ENCODE measurements around the gene ATP6V1F.
A peak's percentile ranks its signal among the peaks of the same experiment; 100 is the strongest.

ATP6V1F gene

DNA sequence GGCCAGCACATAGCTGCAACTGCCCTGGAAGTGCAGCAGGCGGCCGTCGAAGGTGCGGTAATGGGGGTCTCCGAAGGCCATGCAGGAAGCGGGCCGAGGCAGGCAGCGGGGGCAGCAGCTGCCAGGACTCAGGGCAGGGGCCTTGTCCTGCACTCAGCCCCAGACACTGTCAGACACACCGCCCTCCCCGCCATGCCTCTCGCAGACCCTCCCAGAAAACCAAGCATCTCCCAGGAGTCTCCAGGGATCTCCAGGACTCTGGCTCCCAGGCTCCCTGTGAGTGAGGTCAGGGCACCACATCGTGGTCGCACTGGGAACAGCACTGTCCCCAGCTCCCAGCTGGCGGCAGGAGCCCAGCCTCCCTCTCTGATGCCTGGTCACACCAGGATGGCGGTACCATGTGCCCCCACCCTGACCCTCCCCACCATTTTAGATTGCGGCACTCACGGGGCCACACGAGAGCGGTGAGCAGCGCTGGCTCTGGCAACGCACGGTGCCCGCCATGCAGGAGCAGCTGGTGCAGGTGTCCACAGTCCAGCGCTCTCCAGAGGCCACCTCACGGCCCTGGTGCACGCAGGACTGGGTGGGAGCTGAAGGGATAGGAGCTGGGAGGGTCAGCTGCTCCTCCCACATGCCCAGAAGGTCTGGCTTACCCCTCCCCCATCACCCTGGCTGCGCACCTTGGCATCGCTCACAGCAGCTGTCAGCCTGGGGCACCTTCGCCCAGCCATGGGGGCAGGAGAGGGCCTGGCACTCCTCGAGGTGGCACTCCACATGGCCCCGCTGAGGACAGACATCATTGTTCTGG lies 17.5 kb downstream of the ATP6V1F start:
- DNase-seq (ENCODE audit: low read depth in 1 of 2, low spot score in 1 of 2) = peak; percentile 74 to 93
- in situ Hi-C loops (cut with HindIII; ENCODE audit: low pct_unique_long_range_greater_than_20kb, low sequenced_read_pairs) = no loop called here
- no peak for TF ChIP-seq JUND (IDR thresholded peaks at IDR 0.05; ENCODE audit: low read depth)

DNA sequence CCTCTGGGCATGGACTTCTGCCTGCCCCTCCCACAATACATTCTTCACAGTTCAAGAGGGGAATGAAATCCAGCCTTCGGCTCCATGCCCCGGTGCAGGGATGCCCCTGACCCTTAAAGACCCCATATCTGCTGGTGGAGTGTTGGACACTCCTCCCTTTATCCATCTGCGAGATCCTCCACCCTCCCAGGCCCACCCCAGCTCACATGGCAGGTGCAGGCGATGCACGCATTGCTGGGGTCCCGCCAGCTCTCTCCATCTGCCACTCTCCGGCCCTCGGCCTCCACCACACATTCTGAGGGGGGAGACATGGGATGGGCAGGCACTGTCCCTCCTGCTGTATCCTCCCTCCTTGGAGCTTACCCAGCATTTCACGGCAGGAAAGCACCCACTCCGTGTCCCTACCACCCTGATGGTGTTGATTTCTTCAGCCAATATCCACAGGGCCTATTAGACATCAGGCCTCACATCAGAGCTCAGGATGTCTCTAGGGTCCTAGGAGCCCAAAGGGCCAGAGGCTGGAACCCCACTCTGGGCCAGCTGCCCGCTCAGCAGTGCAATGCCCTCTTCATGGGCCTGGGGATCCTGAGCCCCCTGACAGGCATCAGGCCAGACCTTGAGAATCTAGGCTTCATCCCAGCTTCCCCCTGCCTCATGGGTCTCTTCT lies 18.3 kb downstream of the ATP6V1F start:
- no peak for DNase-seq (ENCODE audit: low read depth in 1 of 2, low spot score in 1 of 2)
- no peak for TF ChIP-seq JUND (IDR thresholded peaks at IDR 0.05; ENCODE audit: low read depth)
- in situ Hi-C loops (cut with HindIII; ENCODE audit: low pct_unique_long_range_greater_than_20kb, low sequenced_read_pairs) = no loop called here

DNA sequence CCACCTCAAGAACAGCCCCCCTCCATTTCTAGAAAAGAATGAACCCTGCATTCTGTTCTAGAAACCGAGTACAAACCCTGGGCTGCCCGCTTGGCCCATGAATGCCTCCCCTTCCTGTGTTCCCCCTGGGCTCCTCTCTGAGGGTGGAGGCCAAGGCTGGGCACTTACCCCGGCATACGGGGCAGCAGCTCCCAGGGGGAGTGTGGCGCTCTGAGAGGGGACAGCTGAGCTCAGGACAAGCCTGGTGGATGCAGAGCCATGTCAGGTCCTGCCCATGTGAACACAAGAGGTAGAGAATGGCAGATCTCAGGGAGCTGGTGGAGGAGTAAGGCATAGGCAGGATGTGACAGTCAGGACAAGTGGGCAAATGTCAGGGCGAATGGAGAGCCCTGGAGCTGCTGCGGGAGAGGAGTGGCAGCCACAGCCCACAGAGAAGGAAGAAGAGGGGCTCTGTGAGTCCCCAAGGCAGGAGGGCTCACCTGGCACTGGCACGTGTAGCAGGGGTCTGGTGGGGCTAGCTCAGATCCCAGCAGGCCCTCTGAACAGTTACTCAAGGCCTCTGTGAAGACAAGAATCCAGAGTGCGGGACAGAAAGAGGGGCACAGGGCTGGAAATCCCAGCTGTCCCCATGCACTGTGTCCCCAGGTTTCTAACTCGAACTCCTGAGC lies 18.9 kb downstream of the ATP6V1F start:
- in situ Hi-C loops (cut with HindIII; ENCODE audit: low pct_unique_long_range_greater_than_20kb, low sequenced_read_pairs) = no loop called here
- no peak for DNase-seq (ENCODE audit: low read depth in 1 of 2, low spot score in 1 of 2)
- no peak for TF ChIP-seq JUND (IDR thresholded peaks at IDR 0.05; ENCODE audit: low read depth)

DNA sequence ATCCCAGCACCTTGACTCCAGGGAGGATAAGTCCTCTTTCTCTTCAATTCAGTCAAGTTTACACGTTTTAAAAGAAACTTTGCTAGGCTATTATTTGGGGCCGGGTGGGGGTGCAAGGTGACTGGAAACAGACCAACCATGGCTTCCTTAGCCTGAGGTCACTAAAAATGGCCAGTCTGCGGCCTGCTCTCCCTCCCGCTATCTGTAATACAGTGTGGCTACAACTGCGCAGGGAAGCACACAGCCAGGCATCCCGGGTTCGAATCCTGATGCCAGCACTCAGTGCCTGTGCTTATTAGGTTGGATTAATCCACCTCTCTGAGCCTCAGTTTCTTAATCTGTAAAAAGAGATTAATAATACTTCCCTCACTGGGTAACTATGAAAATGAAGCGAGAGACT lies 19.5 kb downstream of the ATP6V1F start:
- DNase-seq (ENCODE audit: low read depth in 1 of 2, low spot score in 1 of 2) = no peak
- TF ChIP-seq JUND (IDR thresholded peaks at IDR 0.05; ENCODE audit: low read depth) = no peak
- in situ Hi-C loops (cut with HindIII; ENCODE audit: low pct_unique_long_range_greater_than_20kb, low sequenced_read_pairs) = no loop called here

DNA sequence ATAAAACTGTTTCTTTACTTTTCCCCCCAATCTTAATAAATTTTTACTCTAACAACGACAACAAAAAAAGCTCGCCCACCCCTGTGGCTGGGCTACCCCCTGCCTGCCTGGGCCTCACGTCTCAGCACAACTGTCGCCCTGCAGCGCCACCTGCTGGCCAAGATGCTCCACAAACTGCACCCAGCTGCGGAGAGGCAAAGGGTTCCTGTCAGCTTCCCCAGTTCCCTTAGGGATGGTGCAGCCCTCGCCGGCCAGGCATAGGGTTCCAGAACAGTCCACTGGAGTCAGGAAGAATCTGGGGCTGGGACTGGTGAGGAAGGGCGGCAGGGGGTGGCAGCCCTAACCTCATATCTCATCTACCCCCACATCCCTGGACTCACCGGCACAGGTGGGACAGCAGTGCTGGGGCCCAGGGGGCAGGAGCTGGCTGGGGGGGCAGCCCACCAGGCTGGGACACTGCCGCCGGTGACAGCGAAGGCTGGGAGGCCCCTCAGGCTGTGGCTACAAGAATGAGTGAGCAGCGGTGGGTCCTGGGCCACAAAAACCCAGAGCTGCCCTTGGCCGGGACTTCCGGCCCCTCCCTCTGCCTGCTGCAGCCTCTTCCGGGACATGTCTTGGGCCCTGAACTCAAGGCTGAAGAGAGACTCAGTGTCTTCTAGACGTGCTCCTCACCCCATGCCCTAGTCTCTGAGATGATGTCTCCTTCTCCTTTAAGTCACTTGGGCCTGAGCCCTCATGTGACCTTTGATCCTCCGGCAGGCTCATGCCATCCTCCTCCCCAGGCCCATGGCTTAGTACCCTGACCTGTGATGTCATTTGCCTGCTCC lies 21.2 kb downstream of the ATP6V1F start:
- TF ChIP-seq JUND (IDR thresholded peaks at IDR 0.05; ENCODE audit: low read depth) = no peak
- DNase-seq (ENCODE audit: low read depth in 1 of 2, low spot score in 1 of 2) = peak; percentile 74 to 89
- in situ Hi-C loops (cut with HindIII; ENCODE audit: low pct_unique_long_range_greater_than_20kb, low sequenced_read_pairs) = no loop called here

DNA sequence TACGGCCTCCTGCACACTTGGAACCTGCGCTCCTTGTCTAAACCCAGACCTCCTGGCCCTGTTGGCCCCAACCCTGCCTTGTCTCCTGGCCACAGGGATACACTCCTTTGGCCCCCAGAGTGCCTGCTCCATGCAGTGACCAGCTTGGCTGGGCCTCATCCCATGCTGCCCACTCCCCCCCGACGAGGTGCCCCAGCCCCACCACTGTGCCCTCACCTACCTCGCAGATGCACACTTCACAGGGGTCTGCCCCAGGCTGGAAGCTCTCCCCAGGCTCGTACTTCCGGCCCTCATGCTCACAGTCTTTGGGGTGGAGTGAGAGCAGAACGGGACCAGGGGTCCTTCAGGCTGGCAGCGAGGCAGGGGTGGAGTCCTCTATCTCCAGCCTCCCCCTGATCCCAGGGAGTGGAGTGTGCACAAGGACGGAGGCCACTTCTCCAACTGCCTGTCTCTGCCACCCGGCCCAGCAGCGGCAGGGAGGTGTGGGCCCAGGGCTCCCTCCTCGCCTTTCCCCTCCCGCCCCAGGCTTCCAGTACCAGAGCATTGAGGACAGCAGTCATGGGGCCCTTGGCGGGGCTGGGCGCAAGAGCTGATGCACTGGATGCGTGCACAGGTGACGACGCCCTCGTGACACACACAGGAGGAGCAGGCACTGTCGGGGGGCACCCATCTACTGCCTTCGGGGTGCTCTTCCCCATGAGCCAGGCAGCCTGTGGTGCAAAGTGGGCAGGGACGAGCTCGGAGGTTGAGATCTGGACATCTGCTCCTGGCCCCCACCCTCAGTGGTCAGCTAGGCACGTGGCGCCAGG lies 22.1 kb downstream of the ATP6V1F start:
- no peak for TF ChIP-seq JUND (IDR thresholded peaks at IDR 0.05; ENCODE audit: low read depth)
- in situ Hi-C loops (cut with HindIII; ENCODE audit: low pct_unique_long_range_greater_than_20kb, low sequenced_read_pairs) = no loop called here
- no peak for DNase-seq (ENCODE audit: low read depth in 1 of 2, low spot score in 1 of 2)

DNA sequence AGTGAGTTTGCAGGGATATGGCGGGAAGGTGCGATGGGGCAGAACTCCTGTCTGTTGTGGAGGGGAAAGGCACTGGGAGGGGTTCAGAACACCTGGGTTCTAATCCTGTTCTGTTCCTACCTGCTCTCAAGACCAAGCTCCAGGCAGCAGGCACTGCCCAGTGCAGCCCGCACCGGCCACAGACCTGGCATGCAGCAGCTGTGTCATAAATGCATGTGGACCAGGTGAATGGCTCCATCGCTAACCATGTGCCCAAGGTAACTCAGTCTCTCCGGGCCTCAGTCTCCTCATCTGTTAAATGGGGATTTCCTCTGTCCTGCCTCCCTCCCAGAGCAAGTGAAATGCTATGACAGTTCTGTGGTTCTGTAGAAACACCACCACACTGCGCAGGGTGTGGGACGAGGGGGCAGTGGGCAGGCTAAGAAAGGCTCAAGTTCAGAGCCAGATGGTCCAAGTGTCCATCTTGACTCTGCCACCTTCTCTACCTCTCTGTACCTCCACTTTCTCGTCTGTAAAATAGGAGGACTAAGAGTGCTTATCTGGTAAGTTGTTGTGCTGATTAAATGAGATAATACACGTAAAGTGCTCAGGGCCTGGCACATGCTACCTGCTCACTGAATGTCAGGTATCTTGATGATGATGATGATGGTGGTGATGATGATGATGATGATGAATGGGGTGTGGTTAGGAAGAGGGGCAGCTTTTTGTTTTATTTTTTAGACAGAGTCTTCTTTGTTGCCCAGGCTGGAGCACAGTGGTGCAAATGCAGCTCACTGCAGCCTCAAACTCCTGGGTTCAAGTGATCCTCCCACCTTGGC lies 22.9 kb downstream of the ATP6V1F start:
- TF ChIP-seq JUND (IDR thresholded peaks at IDR 0.05; ENCODE audit: low read depth) = no peak
- no peak for DNase-seq (ENCODE audit: low read depth in 1 of 2, low spot score in 1 of 2)
- in situ Hi-C loops (cut with HindIII; ENCODE audit: low pct_unique_long_range_greater_than_20kb, low sequenced_read_pairs) = no loop called here

DNA sequence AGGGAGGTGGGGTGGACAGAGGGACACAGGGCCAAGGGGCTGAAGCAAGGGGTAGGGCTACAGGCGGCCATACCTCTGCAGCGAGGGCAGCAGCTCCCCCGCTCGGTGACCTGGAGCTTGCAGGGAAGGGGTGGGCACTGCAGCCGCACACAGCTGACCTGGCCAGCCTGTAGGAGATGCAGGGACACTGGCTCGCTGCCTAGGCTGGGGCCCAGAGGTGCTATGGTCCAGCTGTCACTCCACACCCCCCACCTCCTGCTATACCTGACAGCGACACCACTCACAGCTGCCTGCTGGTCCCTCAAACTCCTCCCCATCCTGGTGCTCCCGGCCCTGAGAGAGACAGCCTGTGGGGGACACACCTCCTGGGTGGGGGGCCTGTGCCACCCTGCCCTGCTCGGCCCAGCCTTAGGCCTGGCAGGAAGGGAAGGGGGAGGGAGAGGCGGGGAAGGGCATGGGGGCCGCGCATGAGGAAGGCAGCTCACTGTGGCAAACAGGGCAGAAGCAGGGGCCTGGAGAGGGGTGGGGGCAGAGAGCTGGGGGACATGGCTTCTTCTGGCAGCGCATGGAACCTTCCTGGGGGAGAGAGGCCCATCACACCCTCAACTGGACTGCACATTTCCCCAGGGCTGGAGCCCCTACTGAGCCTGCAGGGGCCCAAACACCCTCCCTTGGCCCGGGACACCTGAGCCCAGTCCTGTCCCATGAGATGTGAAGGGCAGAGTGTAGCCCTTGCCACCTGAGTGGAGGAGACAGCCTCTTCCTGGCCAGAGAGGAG lies 23.9 kb downstream of the ATP6V1F start:
- no peak for DNase-seq (ENCODE audit: low read depth in 1 of 2, low spot score in 1 of 2)
- TF ChIP-seq JUND (IDR thresholded peaks at IDR 0.05; ENCODE audit: low read depth) = no peak
- in situ Hi-C loops (cut with HindIII; ENCODE audit: low pct_unique_long_range_greater_than_20kb, low sequenced_read_pairs) = no loop called here

DNA sequence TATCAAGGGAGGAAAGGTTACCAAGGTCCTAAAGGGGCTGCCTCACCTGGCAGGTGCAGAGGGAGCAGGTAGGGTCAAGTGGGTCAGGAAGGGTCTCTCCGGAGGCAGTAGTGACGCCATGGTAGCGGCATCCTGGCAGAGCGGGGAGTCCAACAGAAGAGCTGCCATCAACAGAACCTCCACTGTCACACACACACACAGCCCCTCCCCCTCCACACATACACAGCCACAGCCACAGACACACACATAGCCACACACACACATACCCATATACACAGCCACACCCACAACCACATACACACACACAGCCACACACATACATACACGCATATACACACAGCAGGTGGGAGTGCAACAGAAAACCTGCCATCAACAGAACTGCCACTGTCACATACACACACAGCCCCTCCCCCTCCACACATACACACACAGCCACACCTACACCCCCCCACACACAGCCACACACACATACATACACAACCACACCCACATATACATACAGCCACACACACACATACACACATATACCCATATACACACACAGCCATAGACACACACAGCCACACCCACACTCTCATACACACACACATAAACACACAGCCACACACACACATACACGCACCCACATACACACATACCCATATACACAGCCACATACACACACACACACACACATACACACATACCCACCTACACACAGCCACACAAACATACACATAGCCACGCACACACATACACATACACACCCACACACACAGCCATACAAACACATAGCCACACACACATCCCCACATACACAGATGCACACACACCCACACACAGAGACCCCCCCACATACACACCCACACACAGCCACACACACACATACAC lies 24.7 kb downstream of the ATP6V1F start:
- no peak for TF ChIP-seq JUND (IDR thresholded peaks at IDR 0.05; ENCODE audit: low read depth)
- in situ Hi-C loops (cut with HindIII; ENCODE audit: low pct_unique_long_range_greater_than_20kb, low sequenced_read_pairs) = no loop called here

More for the DNA sequence above, 24.7 kb downstream of the ATP6V1F start:
- DNase-seq (ENCODE audit: low read depth in 1 of 2, low spot score in 1 of 2) = no peak

Data from T47D (cell line).